Upper lobe of right lung (tissue), 1 donor: ENCODE measurements around the gene PKD2. TPM values are rescaled to one million over a fixed set of nuclear protein-coding genes. Genes with fewer than 3 reads are reported as not detected.

ENCODE experiments used
- ATAC-seq: fragments of 200-7000 bp; cut with Tn5 transposase; one replicate; pipeline ENCODE4 v1.9.1; 2020; ENCODE audit warnings: mild to moderate bottlenecking, moderate library complexity
- DNase-seq: peaks from one replicate; pipeline ENCODE4 v3.0.0-alpha.2; 2020
- H3K27ac ChIP-seq: fragments of 200-600 bp; one replicate; pipeline ENCODE4 v1.8.0; 2022
- H3K27me3 ChIP-seq: fragments of 200-600 bp; one replicate; pipeline ENCODE4 v1.8.0; 2022; ENCODE audit warnings: mild to moderate bottlenecking
- H3K36me3 ChIP-seq: fragments of 200-600 bp; one replicate; pipeline ENCODE4 v1.8.0; 2022
- H3K4me1 ChIP-seq: fragments of 200-600 bp; one replicate; pipeline ENCODE4 v1.8.0; 2022
- H3K4me3 ChIP-seq: fragments of 200-600 bp; one replicate; pipeline ENCODE4 v1.8.0; 2022; ENCODE audit warnings: mild to moderate bottlenecking
- H3K9me3 ChIP-seq: fragments of 200-600 bp; one replicate; pipeline ENCODE4 v1.8.0; 2022
- intact Hi-C: fragments of 100-400 bp; cut with DNase I; formaldehyde crosslinking; loops from one replicate; pipeline ENCODE4 v1.11.0; 2022
- total RNA-seq: library from RNA; stranded (reverse); fragmentation: NEBNext Ultra II Directional; extraction: Animal tissue kit (Norgen Biotek cat#: 25700); gene quantifications from one replicate; pipeline ENCODE4 v1.2.1, GENCODE V29; 2021
- TF ChIP-seq, protein P1 (sequence below): fragments of 200-600 bp; IDR thresholded peaks from one replicate; pipeline ENCODE4 v1.8.0; 2022; ENCODE audit warnings: antibody characterized with exemption
- donor health status: DM: no; HTN: yes; CAD: no; lungs with severe emphysema.

Gene PKD2
- total RNA-seq, 1 donor from 2014 or later: 37.8 TPM

DNA sequence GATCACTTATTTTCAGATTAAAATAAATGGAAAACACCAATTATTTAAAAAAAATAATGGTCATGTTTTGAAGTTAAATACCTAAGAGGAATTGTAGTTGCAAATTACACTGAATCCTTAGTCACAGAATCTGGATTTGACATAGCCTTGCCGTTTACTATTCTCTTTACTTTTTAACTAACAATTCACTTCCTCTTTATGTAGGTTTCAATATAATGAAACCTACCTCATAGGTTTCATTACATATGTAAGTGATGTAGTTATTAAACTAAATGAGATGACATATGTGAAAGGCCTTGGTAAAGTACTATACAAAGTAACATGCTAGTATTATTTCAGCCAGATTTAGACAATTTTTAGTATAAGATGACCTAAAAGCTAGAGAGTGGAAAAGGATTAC, 25.4 kb upstream of the PKD2 start:
- no peaks in the 10 kb centered on the region for H3K36me3 ChIP-seq
- ATAC-seq (no peak), DNase-seq (no peak)
- H3K4me3 ChIP-seq: no peak overlapping the region
- H3K27ac ChIP-seq: no peak overlapping the region
- intact Hi-C loops: no loop called here
- no peaks in the 10 kb centered on the region for H3K4me1 ChIP-seq
- H3K27me3 ChIP-seq: no peaks in the 10 kb centered on the region
- TF ChIP-seq, protein P1, sequence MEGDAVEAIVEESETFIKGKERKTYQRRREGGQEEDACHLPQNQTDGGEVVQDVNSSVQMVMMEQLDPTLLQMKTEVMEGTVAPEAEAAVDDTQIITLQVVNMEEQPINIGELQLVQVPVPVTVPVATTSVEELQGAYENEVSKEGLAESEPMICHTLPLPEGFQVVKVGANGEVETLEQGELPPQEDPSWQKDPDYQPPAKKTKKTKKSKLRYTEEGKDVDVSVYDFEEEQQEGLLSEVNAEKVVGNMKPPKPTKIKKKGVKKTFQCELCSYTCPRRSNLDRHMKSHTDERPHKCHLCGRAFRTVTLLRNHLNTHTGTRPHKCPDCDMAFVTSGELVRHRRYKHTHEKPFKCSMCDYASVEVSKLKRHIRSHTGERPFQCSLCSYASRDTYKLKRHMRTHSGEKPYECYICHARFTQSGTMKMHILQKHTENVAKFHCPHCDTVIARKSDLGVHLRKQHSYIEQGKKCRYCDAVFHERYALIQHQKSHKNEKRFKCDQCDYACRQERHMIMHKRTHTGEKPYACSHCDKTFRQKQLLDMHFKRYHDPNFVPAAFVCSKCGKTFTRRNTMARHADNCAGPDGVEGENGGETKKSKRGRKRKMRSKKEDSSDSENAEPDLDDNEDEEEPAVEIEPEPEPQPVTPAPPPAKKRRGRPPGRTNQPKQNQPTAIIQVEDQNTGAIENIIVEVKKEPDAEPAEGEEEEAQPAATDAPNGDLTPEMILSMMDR: no peak
- H3K9me3 ChIP-seq: no peaks in the 10 kb centered on the region

DNA sequence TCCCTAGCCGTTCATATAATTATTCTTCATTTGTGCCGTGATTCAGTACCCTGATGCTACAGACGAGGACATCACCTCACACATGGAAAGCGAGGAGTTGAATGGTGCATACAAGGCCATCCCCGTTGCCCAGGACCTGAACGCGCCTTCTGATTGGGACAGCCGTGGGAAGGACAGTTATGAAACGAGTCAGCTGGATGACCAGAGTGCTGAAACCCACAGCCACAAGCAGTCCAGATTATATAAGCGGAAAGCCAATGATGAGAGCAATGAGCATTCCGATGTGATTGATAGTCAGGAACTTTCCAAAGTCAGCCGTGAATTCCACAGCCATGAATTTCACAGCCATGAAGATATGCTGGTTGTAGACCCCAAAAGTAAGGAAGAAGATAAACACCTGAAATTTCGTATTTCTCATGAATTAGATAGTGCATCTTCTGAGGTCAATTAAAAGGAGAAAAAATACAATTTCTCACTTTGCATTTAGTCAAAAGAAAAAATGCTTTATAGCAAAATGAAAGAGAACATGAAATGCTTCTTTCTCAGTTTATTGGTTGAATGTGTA, 24.9 kb upstream of the PKD2 start:
- TF ChIP-seq, protein P1: no peak
- H3K36me3 ChIP-seq: no peaks in the 10 kb centered on the region
- no peaks in the 10 kb centered on the region for H3K9me3 ChIP-seq
- H3K27me3 ChIP-seq: no peaks in the 10 kb centered on the region
- H3K4me1 ChIP-seq: no peaks in the 10 kb centered on the region
- ATAC-seq (no peak), DNase-seq (no peak)
- no peak overlapping the region for H3K27ac ChIP-seq
- H3K4me3 ChIP-seq: no peak overlapping the region
- intact Hi-C loops: no loop called here

DNA sequence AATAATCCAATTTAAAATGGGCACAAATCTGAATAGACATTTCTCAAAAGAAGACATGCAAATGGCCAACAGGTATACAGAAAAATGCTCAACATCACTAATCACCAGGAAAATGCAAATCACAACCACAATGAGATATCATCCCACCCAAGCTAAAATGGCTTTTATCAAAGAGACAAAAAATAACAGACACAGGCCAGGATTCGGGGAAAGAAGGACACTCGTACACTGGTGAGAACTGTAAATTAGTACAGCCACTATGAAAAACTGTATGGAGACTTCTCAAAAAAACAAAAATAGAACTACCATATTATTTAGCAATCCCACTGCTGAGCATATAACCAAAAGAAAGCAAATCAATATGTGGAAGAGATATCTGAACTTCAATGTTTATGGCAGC, 23.4 kb upstream of the PKD2 start:
- Histone ChIP-seq H3K4me3 (no peak overlapping the region), H3K9me3 (no peaks in the 10 kb centered on the region), H3K36me3 (no peaks in the 10 kb centered on the region), H3K4me1 (no peaks in the 10 kb centered on the region), H3K27me3 (no peaks in the 10 kb centered on the region), H3K27ac (no peak overlapping the region)
- DNase-seq: no peak
- TF ChIP-seq, protein P1: no peak
- no peak for ATAC-seq
- intact Hi-C loops: no loop called here

DNA sequence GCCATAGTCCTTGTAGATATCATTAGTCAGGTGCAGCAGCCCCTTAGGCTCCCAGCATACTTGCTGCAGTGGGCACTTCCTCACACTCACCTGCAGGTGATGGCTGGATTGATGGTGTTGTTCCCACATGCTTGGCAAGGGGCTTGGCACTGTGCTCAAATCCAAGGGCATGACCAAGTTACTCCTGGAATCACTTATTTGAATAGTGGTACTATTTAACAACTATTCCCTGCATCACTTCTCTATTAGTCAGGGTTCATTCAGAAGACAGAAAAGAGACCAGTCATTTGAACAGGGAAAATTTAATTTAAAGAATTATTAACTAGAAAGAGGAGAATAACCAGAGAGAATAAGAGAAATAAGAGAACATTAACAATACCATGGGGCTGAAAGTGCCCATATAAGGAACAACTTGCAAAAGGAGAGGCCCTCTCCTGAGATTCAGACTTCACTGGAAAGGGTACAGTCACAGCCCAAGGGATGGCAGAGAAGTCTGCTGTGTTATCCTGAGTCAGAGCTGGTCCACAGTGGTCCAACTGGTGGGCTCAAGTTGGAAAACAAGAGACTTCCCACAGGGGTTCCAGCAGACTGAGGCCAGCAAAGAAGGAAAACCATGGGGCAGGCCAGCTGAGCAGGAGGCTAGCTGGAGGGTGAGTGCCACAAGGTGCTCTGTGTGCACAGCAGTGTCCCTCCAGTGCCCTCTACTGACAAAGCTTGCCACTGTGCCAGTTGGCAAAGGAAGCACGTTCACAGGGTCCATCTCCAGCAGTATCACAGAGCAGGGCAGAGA, 22.1 kb upstream of the PKD2 start:
- Histone ChIP-seq H3K27me3 (no peaks in the 10 kb centered on the region), H3K27ac (no peak overlapping the region), H3K4me3 (no peak overlapping the region), H3K9me3 (no peaks in the 10 kb centered on the region), H3K4me1 (no peaks in the 10 kb centered on the region), H3K36me3 (no peaks in the 10 kb centered on the region)
- DNase-seq (peak; percentile 64), ATAC-seq (peak; percentile 98)
- intact Hi-C loops: no loop called here
- TF ChIP-seq, protein P1: peak; percentile 59

DNA sequence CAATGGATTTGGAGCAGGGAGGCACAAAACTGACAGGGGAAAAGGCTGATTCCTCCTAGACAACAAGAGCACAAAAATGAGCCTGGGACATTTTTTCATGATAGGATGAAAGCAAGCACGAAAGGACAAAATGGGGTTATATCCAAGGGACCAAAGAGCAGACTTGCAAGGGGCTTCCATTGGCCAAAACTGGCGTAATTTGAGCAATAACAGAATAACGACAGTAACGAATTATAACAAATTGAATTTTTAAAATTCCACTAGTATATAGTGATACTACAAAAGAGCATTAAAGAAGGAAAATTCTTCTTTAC, 21.6 kb upstream of the PKD2 start:
- H3K9me3 ChIP-seq: no peaks in the 10 kb centered on the region
- no peaks in the 10 kb centered on the region for H3K27me3 ChIP-seq
- no peaks in the 10 kb centered on the region for H3K4me1 ChIP-seq
- no peak overlapping the region for H3K27ac ChIP-seq
- H3K36me3 ChIP-seq: no peaks in the 10 kb centered on the region
- no peak for DNase-seq
- TF ChIP-seq, protein P1: no peak
- intact Hi-C loops: no loop called here
- no peak overlapping the region for H3K4me3 ChIP-seq
- ATAC-seq: no peak
